Measurements from ENCODE around the gene LRSAM1.

DNA sequence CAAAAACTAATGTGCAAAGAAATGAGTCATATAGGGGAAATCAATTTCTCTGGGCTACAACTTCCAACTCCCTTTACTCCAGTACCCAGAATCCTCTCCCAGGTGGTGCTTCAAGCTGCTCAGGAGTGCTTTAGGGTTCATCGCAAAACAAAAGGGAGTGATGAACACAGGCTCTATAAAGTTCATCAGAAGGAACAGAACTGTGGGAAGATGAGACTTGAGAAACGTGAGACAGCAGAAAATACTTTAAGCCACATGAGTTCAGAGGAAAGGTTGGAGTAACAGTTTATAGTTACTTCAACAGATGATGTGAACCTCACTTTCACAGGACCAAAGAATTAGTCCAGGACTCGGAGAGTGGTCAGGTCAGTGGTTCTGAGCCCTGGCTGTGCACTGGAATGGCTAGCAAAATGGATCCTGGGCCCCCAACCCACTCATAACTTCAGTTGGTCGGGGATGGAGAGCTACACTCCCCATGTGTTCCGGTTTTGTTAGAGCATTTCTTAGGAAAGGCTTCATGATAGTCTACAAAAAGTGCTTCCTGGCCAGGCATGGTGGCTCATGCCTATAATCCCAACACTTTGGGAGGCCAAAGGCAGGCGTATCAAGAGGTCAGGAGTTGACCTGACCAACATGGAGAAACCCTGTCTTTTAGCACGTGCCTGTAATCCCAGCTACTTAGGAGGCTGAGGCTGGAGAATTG lies 4.4 kb upstream of the LRSAM1 start:
- TF ChIP-seq, protein P1, sequence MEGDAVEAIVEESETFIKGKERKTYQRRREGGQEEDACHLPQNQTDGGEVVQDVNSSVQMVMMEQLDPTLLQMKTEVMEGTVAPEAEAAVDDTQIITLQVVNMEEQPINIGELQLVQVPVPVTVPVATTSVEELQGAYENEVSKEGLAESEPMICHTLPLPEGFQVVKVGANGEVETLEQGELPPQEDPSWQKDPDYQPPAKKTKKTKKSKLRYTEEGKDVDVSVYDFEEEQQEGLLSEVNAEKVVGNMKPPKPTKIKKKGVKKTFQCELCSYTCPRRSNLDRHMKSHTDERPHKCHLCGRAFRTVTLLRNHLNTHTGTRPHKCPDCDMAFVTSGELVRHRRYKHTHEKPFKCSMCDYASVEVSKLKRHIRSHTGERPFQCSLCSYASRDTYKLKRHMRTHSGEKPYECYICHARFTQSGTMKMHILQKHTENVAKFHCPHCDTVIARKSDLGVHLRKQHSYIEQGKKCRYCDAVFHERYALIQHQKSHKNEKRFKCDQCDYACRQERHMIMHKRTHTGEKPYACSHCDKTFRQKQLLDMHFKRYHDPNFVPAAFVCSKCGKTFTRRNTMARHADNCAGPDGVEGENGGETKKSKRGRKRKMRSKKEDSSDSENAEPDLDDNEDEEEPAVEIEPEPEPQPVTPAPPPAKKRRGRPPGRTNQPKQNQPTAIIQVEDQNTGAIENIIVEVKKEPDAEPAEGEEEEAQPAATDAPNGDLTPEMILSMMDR (IDR thresholded peaks at IDR 0.05): no peak
- no peak for TF ChIP-seq POLR2A (IDR thresholded peaks at IDR 0.05)

All from esophagus squamous epithelium (tissue), 4 donors.